ENCODE data around the gene CDK14.

CDK14 gene

GRCh38 chr7:91206361-91206960 lies 610.3 kb downstream of the CDK14 start:
- no peak for DNase-seq (ENCODE audit: low read depth)

- DNase-seq (ENCODE audit: low read depth) = peak; percentile 36
Measured at GRCh38 chr7:91212582-91212981, 616.5 kb downstream of the CDK14 start.

- peak; percentile 50 for DNase-seq (ENCODE audit: low read depth)
Measured at GRCh38 chr7:91226411-91226810, 630.3 kb downstream of the CDK14 start.

- peak; percentile 31 for DNase-seq (ENCODE audit: low read depth)
Measured at GRCh38 chr7:91228327-91228726, 632.2 kb downstream of the CDK14 start.

GRCh38 chr7:91228927-91229558 lies 632.9 kb downstream of the CDK14 start:
- peak; percentile 49 for DNase-seq (ENCODE audit: low read depth)

- no peak for DNase-seq (ENCODE audit: low read depth)
Measured at GRCh38 chr7:91230100-91230499, 634.0 kb downstream of the CDK14 start.

GRCh38 chr7:91230503-91230902 lies 634.4 kb downstream of the CDK14 start:
- no peak for DNase-seq (ENCODE audit: low read depth)

- DNase-seq (ENCODE audit: low read depth) = peak; percentile 18
Measured at GRCh38 chr7:91233212-91233611, 637.1 kb downstream of the CDK14 start.

- no peak for DNase-seq (ENCODE audit: low read depth)
Measured at GRCh38 chr7:91235211-91235832, 639.2 kb downstream of the CDK14 start.

GRCh38 chr7:91239171-91239604 lies 643.1 kb downstream of the CDK14 start:
- DNase-seq (ENCODE audit: low read depth) = peak; percentile 91

- no peak for DNase-seq (ENCODE audit: low read depth)
Measured at GRCh38 chr7:91239772-91240171, 643.7 kb downstream of the CDK14 start.

- DNase-seq (ENCODE audit: low read depth) = peak; percentile 28
Measured at GRCh38 chr7:91240376-91240941, 644.3 kb downstream of the CDK14 start.

- peak; percentile 65 for DNase-seq (ENCODE audit: low read depth)
Measured at GRCh38 chr7:91242097-91242844, 646.1 kb downstream of the CDK14 start.

- DNase-seq (ENCODE audit: low read depth) = peak; percentile 81
Measured at GRCh38 chr7:91243591-91244301, 647.6 kb downstream of the CDK14 start.

GRCh38 chr7:91247500-91247899 lies 651.4 kb downstream of the CDK14 start:
- DNase-seq (ENCODE audit: low read depth) = no peak

GRCh38 chr7:91248996-91249395 lies 652.9 kb downstream of the CDK14 start:
- DNase-seq (ENCODE audit: low read depth) = peak; percentile 64

- peak; percentile 81 for DNase-seq (ENCODE audit: low read depth)
Measured at GRCh38 chr7:91249506-91250233, 653.5 kb downstream of the CDK14 start.

GRCh38 chr7:91250706-91251105 lies 654.6 kb downstream of the CDK14 start:
- DNase-seq (ENCODE audit: low read depth) = no peak

- peak; percentile 30 for DNase-seq (ENCODE audit: low read depth)
Measured at GRCh38 chr7:91251877-91252276, 655.8 kb downstream of the CDK14 start.
